Thyroid gland (tissue), 4 donors: ENCODE results near the gene POU6F2.

Experiments
- POLR2A ChIP-seq, 2 donors: fragments of 450-650 bp; IDR thresholded peaks; one replicate each; pipeline ENCODE4 v1.6.1; 2017; ENCODE audit warnings: antibody characterized with exemption in 2 of 2, mild to moderate bottlenecking in 2 of 2, moderate library complexity in 1 of 2
- TF ChIP-seq, protein P1 (sequence below), 6 experiments: fragments of 200-600 bp in 3 of 6; fragments of 450-650 bp in 3 of 6; sonication (generic) in 3 of 6; IDR thresholded peaks; one replicate each; pipeline ENCODE4 v1.5.1; 2016 to 2019; ENCODE audit warnings: antibody characterized with exemption in 6 of 6, mild to moderate bottlenecking in 2 of 6, inconsistent platforms in 1 of 6, moderate library complexity in 1 of 6

DNA sequence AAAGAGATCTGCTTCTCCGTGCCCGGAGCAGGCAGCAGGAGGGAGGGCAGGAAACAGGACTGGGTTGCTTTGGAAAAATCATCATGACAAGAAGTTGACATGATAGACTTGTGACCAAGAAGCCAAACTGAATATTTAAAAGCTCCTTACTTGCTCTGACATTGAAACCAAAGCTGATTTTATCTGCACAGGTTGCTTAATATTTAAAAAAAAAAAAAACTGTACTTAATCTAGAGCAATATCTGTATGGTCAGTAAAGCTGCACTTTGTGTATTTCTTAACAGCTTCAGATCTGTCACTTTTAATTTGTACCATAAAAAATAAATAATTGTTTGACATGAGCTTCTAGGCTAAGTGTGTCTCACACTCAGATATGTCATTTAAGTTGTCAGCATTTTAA lies 490.6 kb downstream of the POU6F2 start:
- TF ChIP-seq, protein P1, sequence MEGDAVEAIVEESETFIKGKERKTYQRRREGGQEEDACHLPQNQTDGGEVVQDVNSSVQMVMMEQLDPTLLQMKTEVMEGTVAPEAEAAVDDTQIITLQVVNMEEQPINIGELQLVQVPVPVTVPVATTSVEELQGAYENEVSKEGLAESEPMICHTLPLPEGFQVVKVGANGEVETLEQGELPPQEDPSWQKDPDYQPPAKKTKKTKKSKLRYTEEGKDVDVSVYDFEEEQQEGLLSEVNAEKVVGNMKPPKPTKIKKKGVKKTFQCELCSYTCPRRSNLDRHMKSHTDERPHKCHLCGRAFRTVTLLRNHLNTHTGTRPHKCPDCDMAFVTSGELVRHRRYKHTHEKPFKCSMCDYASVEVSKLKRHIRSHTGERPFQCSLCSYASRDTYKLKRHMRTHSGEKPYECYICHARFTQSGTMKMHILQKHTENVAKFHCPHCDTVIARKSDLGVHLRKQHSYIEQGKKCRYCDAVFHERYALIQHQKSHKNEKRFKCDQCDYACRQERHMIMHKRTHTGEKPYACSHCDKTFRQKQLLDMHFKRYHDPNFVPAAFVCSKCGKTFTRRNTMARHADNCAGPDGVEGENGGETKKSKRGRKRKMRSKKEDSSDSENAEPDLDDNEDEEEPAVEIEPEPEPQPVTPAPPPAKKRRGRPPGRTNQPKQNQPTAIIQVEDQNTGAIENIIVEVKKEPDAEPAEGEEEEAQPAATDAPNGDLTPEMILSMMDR (IDR thresholded peaks at IDR 0.05), result no peak
- TF ChIP-seq POLR2A (IDR thresholded peaks at IDR 0.05), result no peak
